H1 (cell line): Measurements from ENCODE around the gene CPLANE2. TPM values are rescaled to one million over a fixed set of nuclear protein-coding genes. Genes with fewer than 3 reads are reported as not detected.

Source experiments
- JUN ChIP-seq: IDR thresholded peaks from 2 replicates; pipeline ENCODE4 v1.6.1; 2011; ENCODE audit warnings: low read depth, mild to moderate bottlenecking, improper control_type of control experiment, low read length
- SAP30 ChIP-seq: fragments of 300-600 bp; sonication (generic); IDR thresholded peaks from 2 replicates; pipeline ENCODE4 v1.7.1; 2012; ENCODE audit warnings: low read length, moderate library complexity, mild to moderate bottlenecking, inconsistent platforms; ENCODE audit not compliant: insufficient read depth, insufficient replicate concordance
- polyA plus RNA-seq, 7 experiments: library from polyadenylated mRNA; depleted of rRNA in 3 of 7; stranded (reverse) in 5 of 7; unstranded in 2 of 7; fragments of >200 nt in 5 of 7; fragments of 200-250 nt in 2 of 7; gene quantifications; 1 replicate in 5 of 7; 2 replicates in 1 of 7; 4 replicates in 1 of 7; pipeline versions ENCODE4 v1.2.1 to v1.2.3, GENCODE V29; 2011 to 2013; ENCODE audit warnings: missing spikeins in 2 of 7, mixed read lengths in 2 of 7
- total RNA-seq: library from RNA; stranded (reverse); fragmentation: NEBNext Ultra II Directional; extraction: Animal tissue kit (Norgen Biotek cat#: 25700); gene quantifications from 2 replicates; pipeline ENCODE4 v1.2.1, GENCODE V29; 2021

The CPLANE2 gene
- total and polyA plus RNA-seq, 2 of the 8 experiments (the other 6 are each of a cell fraction or from before 2014, with no cell fraction given): 2.3 to 2.5 TPM

- TF ChIP-seq SAP30 (no peak), JUN (no peak)
Measured at GRCh38 chr1:16239972-16240491, 3.0 kb upstream of the CPLANE2 start (continued).
